Skin of body (tissue), 2 donors: ENCODE data around the gene ZNF764. TPM values are rescaled to one million over a fixed set of nuclear protein-coding genes. Genes with fewer than 3 reads are reported as not detected.

Experiments
- small RNA-seq: library from RNA; depleted of rRNA; stranded (forward); fragments of <200 nt; gene quantifications from one replicate; pipeline ENCODE3, GENCODE V24; 2014; ENCODE audit warnings: low replicate concordance
- total RNA-seq: library from RNA; depleted of rRNA; stranded (reverse); fragments of >200 nt; gene quantifications from one replicate; pipeline ENCODE4 v1.2.3, GENCODE V29; 2014

ZNF764 gene
- total RNA-seq, 1 donor from 2014 or later: 4.1 TPM

Small RNA genes within 50 kb of the gene (small RNA-seq; reads per million reads assigned to genes)
- not detected for gene AC093249.4
- gene MIR4518: not detected

Other genes starting within 250 kb of the ZNF764 start
- 17.0 TPM for gene CD2BP2, start 203.1 kb downstream of the ZNF764 start, total RNA-seq
- 24.7 TPM for gene TBC1D10B, start 187.9 kb downstream of the ZNF764 start, total RNA-seq
- gene MYL11, start 183.6 kb downstream of the ZNF764 start, total RNA-seq: 921 TPM
- gene SEPTIN1, start 175.8 kb downstream of the ZNF764 start, total RNA-seq: 0.69 TPM
- gene ZNF48, start 163.0 kb downstream of the ZNF764 start, total RNA-seq: 3.8 TPM
- 4.7 TPM for gene ZNF771, start 150.8 kb downstream of the ZNF764 start, total RNA-seq
- gene DCTPP1, start 128.3 kb downstream of the ZNF764 start, total RNA-seq: 14.3 TPM
- 13.1 TPM for gene SEPHS2, start 112.5 kb downstream of the ZNF764 start, total RNA-seq
- gene ITGAL, start 85.6 kb downstream of the ZNF764 start, total RNA-seq: 6.1 TPM
- 11.2 TPM for gene ZNF768, start 31.8 kb downstream of the ZNF764 start, total RNA-seq
- gene ZNF747, start 23.5 kb downstream of the ZNF764 start, total RNA-seq: 5.8 TPM
- gene ZNF688, start 13.3 kb upstream of the ZNF764 start, total RNA-seq: 8.9 TPM
- gene ZNF785, start 27.3 kb upstream of the ZNF764 start, total RNA-seq: 9.8 TPM
- gene ZNF689, start 52.0 kb upstream of the ZNF764 start, total RNA-seq: 3.3 TPM
- 8.4 TPM for gene PRR14, start 92.6 kb upstream of the ZNF764 start, total RNA-seq
- gene FBRS, start 100.1 kb upstream of the ZNF764 start, total RNA-seq: 17.3 TPM
- 17.1 TPM for gene SRCAP, start 140.8 kb upstream of the ZNF764 start, total RNA-seq
- 13.6 TPM for gene PHKG2, start 190.1 kb upstream of the ZNF764 start, total RNA-seq
- gene CFAP119, start 203.7 kb upstream of the ZNF764 start, total RNA-seq: 0.79 TPM
- 48.4 TPM for gene RNF40, start 203.9 kb upstream of the ZNF764 start, total RNA-seq
- gene ZNF629, start 228.8 kb upstream of the ZNF764 start, total RNA-seq: 5.2 TPM